SH-SY5Y (cell line): Measurements from ENCODE around the gene RSAD2.

Source experiments
- GATA2 ChIP-seq: IDR thresholded peaks from 2 replicates; pipeline ENCODE4 v1.6.1; 2011; ENCODE audit warnings: mild to moderate bottlenecking, low read depth, low read length
- GATA3 ChIP-seq: IDR thresholded peaks from 2 replicates; pipeline ENCODE4 v1.6.1; 2011; ENCODE audit warnings: low read depth, mild to moderate bottlenecking, low read length, moderate library complexity

DNA sequence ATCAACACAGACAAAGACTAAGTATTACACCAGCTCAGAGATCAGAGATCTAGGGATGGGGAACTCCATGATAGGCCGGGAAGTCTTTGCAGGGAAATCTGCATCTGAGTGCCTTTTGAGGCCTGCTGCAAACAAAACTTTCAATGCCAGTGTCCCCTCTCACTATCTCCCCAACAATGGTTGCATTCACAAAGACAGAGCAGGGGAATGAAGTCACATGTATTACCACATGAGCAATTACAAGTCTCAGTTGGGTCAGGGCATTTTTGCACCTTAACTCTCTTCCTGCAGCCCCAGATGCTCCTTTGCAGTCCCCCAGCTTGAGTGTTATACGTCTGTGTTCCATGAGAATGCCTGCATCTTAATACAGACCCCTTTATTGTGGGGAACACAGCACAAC lies 37.8 kb downstream of the RSAD2 start:
- TF ChIP-seq GATA2 (no peak), GATA3 (no peak)
